ENCODE data around the gene CLEC19A.

- TF ChIP-seq CTCF (IDR thresholded peaks at IDR 0.05): no peak
- no peak for TF ChIP-seq ELF4 (CRISPR knock-in tag; IDR thresholded peaks at IDR 0.05; ENCODE audit: low read depth)
- TF ChIP-seq, protein P1, sequence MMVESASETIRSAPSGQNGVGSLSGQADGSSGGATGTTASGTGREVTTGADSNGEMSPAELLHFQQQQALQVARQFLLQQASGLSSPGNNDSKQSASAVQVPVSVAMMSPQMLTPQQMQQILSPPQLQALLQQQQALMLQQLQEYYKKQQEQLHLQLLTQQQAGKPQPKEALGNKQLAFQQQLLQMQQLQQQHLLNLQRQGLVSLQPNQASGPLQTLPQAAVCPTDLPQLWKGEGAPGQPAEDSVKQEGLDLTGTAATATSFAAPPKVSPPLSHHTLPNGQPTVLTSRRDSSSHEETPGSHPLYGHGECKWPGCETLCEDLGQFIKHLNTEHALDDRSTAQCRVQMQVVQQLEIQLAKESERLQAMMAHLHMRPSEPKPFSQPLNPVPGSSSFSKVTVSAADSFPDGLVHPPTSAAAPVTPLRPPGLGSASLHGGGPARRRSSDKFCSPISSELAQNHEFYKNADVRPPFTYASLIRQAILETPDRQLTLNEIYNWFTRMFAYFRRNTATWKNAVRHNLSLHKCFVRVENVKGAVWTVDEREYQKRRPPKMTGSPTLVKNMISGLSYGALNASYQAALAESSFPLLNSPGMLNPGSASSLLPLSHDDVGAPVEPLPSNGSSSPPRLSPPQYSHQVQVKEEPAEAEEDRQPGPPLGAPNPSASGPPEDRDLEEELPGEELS (CRISPR knock-in tag; IDR thresholded peaks at IDR 0.05): no peak
- no peak for TF ChIP-seq CBFB (CRISPR knock-in tag; IDR thresholded peaks at IDR 0.05; ENCODE audit: low read depth)
- no peak for TF ChIP-seq STAT6 (CRISPR knock-in tag; conservative IDR thresholded peaks at IDR 0.05; ENCODE audit: low read depth)
Measured at GRCh38 chr16:19356024-19356952, 70.8 kb downstream of the CLEC19A start.
